Activated CD4-positive, alpha-beta T cell treated with anti-CD3 and anti-CD28 coated beads, Interleukin-2, amount 10 ng/mL, durations not matched to agents 24 days and 14 days (primary cell): Measurements from ENCODE around the gene DDOST. TPM values are rescaled to one million over a fixed set of nuclear protein-coding genes. Genes with fewer than 3 reads are reported as not detected.
"Not testable (repeated sequence)": the region's sequence is repeated elsewhere in the genome, so short reads cannot be mapped to it uniquely, and the experiment has no call there.

Experiments used
- DNase-seq: peaks from one replicate; pipeline ENCODE4 v3.0.0; 2022
- H3K27ac Mint-ChIP-seq: one replicate; pipeline ENCODE4 v1.8.0; 2022; ENCODE audit warnings: mild to moderate bottlenecking, mixed read lengths
- H3K27me3 Mint-ChIP-seq: one replicate; pipeline ENCODE4 v1.8.0; 2022; ENCODE audit warnings: mixed read lengths
- H3K36me3 Mint-ChIP-seq: one replicate; pipeline ENCODE4 v1.8.0; 2022; ENCODE audit warnings: low read depth, mild to moderate bottlenecking, mixed read lengths
- H3K4me1 Mint-ChIP-seq: one replicate; pipeline ENCODE4 v1.8.0; 2021; ENCODE audit warnings: mixed read lengths
- H3K4me3 Mint-ChIP-seq: one replicate; pipeline ENCODE4 v1.8.0; 2022; ENCODE audit warnings: mild to moderate bottlenecking, moderate library complexity, mixed read lengths
- H3K9me3 Mint-ChIP-seq: one replicate; pipeline ENCODE4 v1.8.0; 2021; ENCODE audit warnings: mixed read lengths
- intact Hi-C: fragments of 100-400 bp; cut with micrococcal nuclease; formaldehyde crosslinking; loops from one replicate; pipeline ENCODE4 v1.15.1; 2023
- total RNA-seq: library from RNA; stranded (reverse); gene quantifications from 2 replicates; pipeline ENCODE4 v1.2.3, GENCODE V29; 2022

The DDOST gene
- total RNA-seq, 1 donor from 2014 or later = 177 TPM

DNA sequence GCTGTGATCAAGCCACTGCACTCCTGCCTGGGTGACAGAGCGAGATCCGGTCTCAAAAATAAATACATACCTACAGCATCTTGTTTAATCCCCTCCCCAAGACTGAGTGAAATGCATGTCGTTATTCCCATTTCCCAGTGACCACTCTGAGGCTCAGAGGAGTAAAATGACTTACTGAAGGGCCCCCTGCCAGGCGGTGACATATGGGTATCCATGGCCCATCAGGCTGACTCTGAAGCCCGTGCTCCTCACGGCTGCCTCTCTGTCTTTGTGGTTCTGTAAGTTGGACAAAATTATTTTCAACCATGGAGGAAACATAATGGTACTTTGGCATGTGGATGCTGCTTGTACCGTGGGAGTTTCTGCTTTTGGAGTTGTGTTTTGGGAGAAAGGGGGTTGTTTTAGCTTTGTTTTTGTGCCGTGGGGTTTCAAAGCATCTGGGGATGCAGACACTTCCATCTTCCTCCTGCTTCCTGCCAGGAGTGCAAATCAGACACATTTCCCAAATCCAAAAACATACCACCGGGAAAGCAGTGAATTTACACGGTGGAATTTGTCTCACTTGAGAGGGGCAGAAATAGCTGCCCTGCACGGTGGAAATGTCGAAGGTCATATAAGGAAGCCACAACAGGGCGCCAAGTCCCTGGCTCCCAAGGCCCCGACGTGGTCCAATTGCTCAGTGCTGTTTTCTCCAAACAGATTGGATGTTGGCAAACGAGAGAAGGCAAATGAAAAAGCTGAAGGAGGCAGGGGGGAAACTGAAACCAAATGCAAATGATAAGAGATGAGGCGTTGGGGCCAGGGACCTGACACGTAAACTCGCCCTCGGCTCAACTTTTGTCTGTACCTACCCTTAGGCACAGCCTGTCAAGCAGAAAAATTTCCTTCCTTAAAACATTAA, 45.0 kb downstream of the DDOST start:
- H3K9me3 Mint-ChIP-seq = no peaks in the 10 kb centered on the region
- intact Hi-C loops = no loop called here
- no peak overlapping the region for H3K27ac Mint-ChIP-seq

GRCh38 chr1:20614131-20614579, 47.0 kb downstream of the DDOST start:
- DNase-seq = no peak
- Mint-ChIP-seq H3K27ac (no peak overlapping the region), H3K4me1 (no peaks in the 10 kb centered on the region), H3K27me3 (peaks cover 6% of the 10 kb centered on the region), H3K9me3 (no peaks in the 10 kb centered on the region), H3K36me3 (no peaks in the 10 kb centered on the region), H3K4me3 (no peak overlapping the region)
- intact Hi-C loops = no loop called here

More for the DNA sequence above, 45.0 kb downstream of the DDOST start:
- Mint-ChIP-seq H3K36me3 (no peaks in the 10 kb centered on the region), H3K27me3 (peaks cover 4% of the 10 kb centered on the region), H3K4me3 (no peak overlapping the region), H3K4me1 (no peaks in the 10 kb centered on the region)
- DNase-seq = no peak

- H3K36me3 Mint-ChIP-seq = no peaks in the 10 kb centered on the region
- no peak overlapping the region for H3K4me3 Mint-ChIP-seq
- no peaks in the 10 kb centered on the region for H3K4me1 Mint-ChIP-seq
- H3K27me3 Mint-ChIP-seq = peaks cover 6% of the 10 kb centered on the region
- intact Hi-C loops = no loop called here
- no peak for DNase-seq
- no peak overlapping the region for H3K27ac Mint-ChIP-seq
- no peaks in the 10 kb centered on the region for H3K9me3 Mint-ChIP-seq
These were observed 48.9 kb downstream of the DDOST start for GRCh38 chr1:20612221-20612746.

GRCh38 chr1:20611652-20612051, 49.5 kb downstream of the DDOST start:
- no peaks in the 10 kb centered on the region for H3K4me1 Mint-ChIP-seq
- DNase-seq = no peak
- H3K27ac Mint-ChIP-seq = no peak overlapping the region
- intact Hi-C loops = no loop called here
- H3K27me3 Mint-ChIP-seq = peaks cover 7% of the 10 kb centered on the region
- H3K36me3 Mint-ChIP-seq = no peaks in the 10 kb centered on the region
- H3K4me3 Mint-ChIP-seq = no peak overlapping the region
- H3K9me3 Mint-ChIP-seq = no peaks in the 10 kb centered on the region

- DNase-seq = no peak
- Mint-ChIP-seq H3K9me3 (no peaks in the 10 kb centered on the region), H3K27ac (no peak overlapping the region), H3K4me3 (no peak overlapping the region), H3K27me3 (peaks cover 7% of the 10 kb centered on the region), H3K36me3 (no peaks in the 10 kb centered on the region), H3K4me1 (no peaks in the 10 kb centered on the region)
- intact Hi-C loops = no loop called here
These were observed 50.2 kb downstream of the DDOST start for GRCh38 chr1:20610970-20611369.

- no peak overlapping the region for H3K27ac Mint-ChIP-seq
- no peaks in the 10 kb centered on the region for H3K4me1 Mint-ChIP-seq
- no peak overlapping the region for H3K4me3 Mint-ChIP-seq
- H3K9me3 Mint-ChIP-seq = no peaks in the 10 kb centered on the region
- H3K36me3 Mint-ChIP-seq = no peaks in the 10 kb centered on the region
- intact Hi-C loops = no loop called here
- H3K27me3 Mint-ChIP-seq = peaks cover 7% of the 10 kb centered on the region
- no peak for DNase-seq
These were observed 51.6 kb downstream of the DDOST start for GRCh38 chr1:20609541-20609940.

GRCh38 chr1:20606801-20607570, 54.2 kb downstream of the DDOST start:
- H3K27me3 Mint-ChIP-seq, H3K4me1 Mint-ChIP-seq, DNase-seq, H3K27ac Mint-ChIP-seq, H3K9me3 Mint-ChIP-seq, H3K4me3 Mint-ChIP-seq, H3K36me3 Mint-ChIP-seq, intact Hi-C loops: not testable (repeated sequence)

- peaks cover 4% of the 10 kb centered on the region for H3K27me3 Mint-ChIP-seq
- no peak overlapping the region for H3K27ac Mint-ChIP-seq
- intact Hi-C loops = no loop called here
- no peak overlapping the region for H3K4me3 Mint-ChIP-seq
- H3K36me3 Mint-ChIP-seq = no peaks in the 10 kb centered on the region
- DNase-seq = no peak
- no peaks in the 10 kb centered on the region for H3K9me3 Mint-ChIP-seq
- no peaks in the 10 kb centered on the region for H3K4me1 Mint-ChIP-seq
These were observed 56.5 kb downstream of the DDOST start for GRCh38 chr1:20604678-20605077.

- Mint-ChIP-seq H3K27me3 (peaks cover 4% of the 10 kb centered on the region), H3K4me3 (no peak overlapping the region), H3K9me3 (no peaks in the 10 kb centered on the region), H3K4me1 (no peaks in the 10 kb centered on the region), H3K36me3 (no peaks in the 10 kb centered on the region), H3K27ac (no peak overlapping the region)
- DNase-seq = no peak
- intact Hi-C loops = no loop called here
These were observed 57.4 kb downstream of the DDOST start for GRCh38 chr1:20603504-20604464.

DNA sequence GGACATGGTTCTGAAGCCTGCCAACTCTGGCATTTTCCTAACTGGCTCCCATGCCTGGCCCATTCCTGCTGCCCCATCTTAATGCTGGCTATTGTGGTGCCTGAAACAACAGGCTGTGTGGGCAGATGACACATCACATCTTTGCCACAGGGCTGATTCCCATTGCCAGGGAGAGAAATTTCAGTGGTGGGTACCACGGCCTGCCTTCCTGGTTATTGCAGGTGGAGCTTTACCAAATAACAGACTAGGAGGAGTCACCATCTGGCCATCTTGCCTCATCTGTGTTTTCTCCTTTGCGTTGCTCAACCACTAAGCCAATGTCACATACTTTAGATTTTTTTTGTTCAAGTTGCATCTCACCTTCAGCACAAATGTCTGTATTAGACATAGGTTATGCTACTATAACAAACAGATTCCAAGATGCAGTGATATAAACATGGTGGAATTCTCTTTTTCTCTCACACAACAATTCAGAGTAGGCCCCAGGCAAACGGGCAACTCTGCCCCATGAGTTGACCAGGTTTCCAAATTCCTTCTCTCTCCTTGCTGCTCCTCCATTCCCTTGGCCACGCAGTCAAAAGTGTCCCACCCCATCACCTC, 58.2 kb downstream of the DDOST start:
- H3K4me3 Mint-ChIP-seq = no peak overlapping the region
- no peak for DNase-seq
- H3K36me3 Mint-ChIP-seq = no peaks in the 10 kb centered on the region
- intact Hi-C loops = no loop called here
- no peaks in the 10 kb centered on the region for H3K4me1 Mint-ChIP-seq
- H3K27ac Mint-ChIP-seq = no peak overlapping the region
- peaks cover 4% of the 10 kb centered on the region for H3K27me3 Mint-ChIP-seq
- H3K9me3 Mint-ChIP-seq = no peaks in the 10 kb centered on the region
